ENCODE results near the gene VAC14. TPM values are rescaled to one million over a fixed set of nuclear protein-coding genes. Genes with fewer than 3 reads are reported as not detected.

The VAC14 gene
- total and polyA plus RNA-seq, 2 of the 8 experiments (the other 6 are each of a cell fraction or from before 2014, with no cell fraction given): 56.0 to 108 TPM

DNA sequence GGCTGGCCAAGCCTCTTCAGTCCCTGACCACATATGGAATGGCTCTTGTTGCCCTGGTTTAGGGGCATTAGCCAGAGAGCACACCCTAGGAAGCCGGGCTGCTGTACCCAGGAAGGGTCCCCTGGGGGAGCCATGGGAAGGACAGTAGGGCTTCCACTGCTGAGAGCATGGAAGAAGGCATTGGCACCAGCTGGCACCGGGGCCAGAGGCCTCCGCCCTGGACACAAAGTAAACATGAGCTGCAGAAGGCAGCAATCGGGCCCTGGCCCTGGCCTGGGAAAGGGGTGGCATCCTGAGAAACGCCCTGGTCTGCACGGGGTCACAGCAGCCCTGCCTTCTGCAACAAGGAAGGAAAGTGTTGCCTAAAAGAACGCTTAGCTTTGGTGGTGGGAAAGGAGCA is 49.4 kb downstream of the VAC14 start (continued):
- TF ChIP-seq, protein P1, sequence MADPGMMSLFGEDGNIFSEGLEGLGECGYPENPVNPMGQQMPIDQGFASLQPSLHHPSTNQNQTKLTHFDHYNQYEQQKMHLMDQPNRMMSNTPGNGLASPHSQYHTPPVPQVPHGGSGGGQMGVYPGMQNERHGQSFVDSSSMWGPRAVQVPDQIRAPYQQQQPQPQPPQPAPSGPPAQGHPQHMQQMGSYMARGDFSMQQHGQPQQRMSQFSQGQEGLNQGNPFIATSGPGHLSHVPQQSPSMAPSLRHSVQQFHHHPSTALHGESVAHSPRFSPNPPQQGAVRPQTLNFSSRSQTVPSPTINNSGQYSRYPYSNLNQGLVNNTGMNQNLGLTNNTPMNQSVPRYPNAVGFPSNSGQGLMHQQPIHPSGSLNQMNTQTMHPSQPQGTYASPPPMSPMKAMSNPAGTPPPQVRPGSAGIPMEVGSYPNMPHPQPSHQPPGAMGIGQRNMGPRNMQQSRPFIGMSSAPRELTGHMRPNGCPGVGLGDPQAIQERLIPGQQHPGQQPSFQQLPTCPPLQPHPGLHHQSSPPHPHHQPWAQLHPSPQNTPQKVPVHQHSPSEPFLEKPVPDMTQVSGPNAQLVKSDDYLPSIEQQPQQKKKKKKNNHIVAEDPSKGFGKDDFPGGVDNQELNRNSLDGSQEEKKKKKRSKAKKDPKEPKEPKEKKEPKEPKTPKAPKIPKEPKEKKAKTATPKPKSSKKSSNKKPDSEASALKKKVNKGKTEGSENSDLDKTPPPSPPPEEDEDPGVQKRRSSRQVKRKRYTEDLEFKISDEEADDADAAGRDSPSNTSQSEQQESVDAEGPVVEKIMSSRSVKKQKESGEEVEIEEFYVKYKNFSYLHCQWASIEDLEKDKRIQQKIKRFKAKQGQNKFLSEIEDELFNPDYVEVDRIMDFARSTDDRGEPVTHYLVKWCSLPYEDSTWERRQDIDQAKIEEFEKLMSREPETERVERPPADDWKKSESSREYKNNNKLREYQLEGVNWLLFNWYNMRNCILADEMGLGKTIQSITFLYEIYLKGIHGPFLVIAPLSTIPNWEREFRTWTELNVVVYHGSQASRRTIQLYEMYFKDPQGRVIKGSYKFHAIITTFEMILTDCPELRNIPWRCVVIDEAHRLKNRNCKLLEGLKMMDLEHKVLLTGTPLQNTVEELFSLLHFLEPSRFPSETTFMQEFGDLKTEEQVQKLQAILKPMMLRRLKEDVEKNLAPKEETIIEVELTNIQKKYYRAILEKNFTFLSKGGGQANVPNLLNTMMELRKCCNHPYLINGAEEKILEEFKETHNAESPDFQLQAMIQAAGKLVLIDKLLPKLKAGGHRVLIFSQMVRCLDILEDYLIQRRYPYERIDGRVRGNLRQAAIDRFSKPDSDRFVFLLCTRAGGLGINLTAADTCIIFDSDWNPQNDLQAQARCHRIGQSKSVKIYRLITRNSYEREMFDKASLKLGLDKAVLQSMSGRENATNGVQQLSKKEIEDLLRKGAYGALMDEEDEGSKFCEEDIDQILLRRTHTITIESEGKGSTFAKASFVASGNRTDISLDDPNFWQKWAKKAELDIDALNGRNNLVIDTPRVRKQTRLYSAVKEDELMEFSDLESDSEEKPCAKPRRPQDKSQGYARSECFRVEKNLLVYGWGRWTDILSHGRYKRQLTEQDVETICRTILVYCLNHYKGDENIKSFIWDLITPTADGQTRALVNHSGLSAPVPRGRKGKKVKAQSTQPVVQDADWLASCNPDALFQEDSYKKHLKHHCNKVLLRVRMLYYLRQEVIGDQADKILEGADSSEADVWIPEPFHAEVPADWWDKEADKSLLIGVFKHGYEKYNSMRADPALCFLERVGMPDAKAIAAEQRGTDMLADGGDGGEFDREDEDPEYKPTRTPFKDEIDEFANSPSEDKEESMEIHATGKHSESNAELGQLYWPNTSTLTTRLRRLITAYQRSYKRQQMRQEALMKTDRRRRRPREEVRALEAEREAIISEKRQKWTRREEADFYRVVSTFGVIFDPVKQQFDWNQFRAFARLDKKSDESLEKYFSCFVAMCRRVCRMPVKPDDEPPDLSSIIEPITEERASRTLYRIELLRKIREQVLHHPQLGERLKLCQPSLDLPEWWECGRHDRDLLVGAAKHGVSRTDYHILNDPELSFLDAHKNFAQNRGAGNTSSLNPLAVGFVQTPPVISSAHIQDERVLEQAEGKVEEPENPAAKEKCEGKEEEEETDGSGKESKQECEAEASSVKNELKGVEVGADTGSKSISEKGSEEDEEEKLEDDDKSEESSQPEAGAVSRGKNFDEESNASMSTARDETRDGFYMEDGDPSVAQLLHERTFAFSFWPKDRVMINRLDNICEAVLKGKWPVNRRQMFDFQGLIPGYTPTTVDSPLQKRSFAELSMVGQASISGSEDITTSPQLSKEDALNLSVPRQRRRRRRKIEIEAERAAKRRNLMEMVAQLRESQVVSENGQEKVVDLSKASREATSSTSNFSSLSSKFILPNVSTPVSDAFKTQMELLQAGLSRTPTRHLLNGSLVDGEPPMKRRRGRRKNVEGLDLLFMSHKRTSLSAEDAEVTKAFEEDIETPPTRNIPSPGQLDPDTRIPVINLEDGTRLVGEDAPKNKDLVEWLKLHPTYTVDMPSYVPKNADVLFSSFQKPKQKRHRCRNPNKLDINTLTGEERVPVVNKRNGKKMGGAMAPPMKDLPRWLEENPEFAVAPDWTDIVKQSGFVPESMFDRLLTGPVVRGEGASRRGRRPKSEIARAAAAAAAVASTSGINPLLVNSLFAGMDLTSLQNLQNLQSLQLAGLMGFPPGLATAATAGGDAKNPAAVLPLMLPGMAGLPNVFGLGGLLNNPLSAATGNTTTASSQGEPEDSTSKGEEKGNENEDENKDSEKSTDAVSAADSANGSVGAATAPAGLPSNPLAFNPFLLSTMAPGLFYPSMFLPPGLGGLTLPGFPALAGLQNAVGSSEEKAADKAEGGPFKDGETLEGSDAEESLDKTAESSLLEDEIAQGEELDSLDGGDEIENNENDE (IDR thresholded peaks at IDR 0.05; ENCODE audit: insufficient replicate concordance, low read length): no peak
- TF ChIP-seq KDM4A (IDR thresholded peaks at IDR 0.05; ENCODE audit: low read depth, low read length, severe bottlenecking) (no peak), NANOG (IDR thresholded peaks at IDR 0.05; ENCODE audit: insufficient read depth, low read depth, low read length, poor library complexity, severe bottlenecking) (no peak), POLR2AphosphoS5 (IDR thresholded peaks at IDR 0.05; ENCODE audit: low read depth, low read length) (no peak), RXRA (IDR thresholded peaks at IDR 0.05; ENCODE audit: insufficient read depth, low read depth, low read length) (no peak), SIRT6 (IDR thresholded peaks at IDR 0.05; ENCODE audit: low read length) (no peak), ASH2L (IDR thresholded peaks at IDR 0.05; ENCODE audit: low read length) (no peak), MAFK (IDR thresholded peaks at IDR 0.05; ENCODE audit: low read depth, low read length) (no peak), CBX5 (IDR thresholded peaks at IDR 0.05; ENCODE audit: low read depth, low read length) (no peak)
